Erythroblast (primary cell): ENCODE results near the gene CDADC1.

Experiments
- GATA1 ChIP-seq: IDR thresholded peaks from 2 replicates; pipeline ENCODE4 v1.6.1; 2011; ENCODE audit warnings: low read depth, mild to moderate bottlenecking, control low read depth, low read length, moderate library complexity
- POLR2A ChIP-seq: IDR thresholded peaks from 2 replicates; pipeline ENCODE4 v1.6.1; 2011; ENCODE audit warnings: mild to moderate bottlenecking, low read length

GRCh38 chr13:49300739-49301589, 53.2 kb downstream of the CDADC1 start:
- TF ChIP-seq POLR2A = no peak
- no peak for TF ChIP-seq GATA1
